ENCODE results near the gene IGSF21. TPM values are rescaled to one million over a fixed set of nuclear protein-coding genes. Genes with fewer than 3 reads are reported as not detected.

The IGSF21 gene
- total RNA-seq, 2 experiments from 2014 or later = not detected

GRCh38 chr1:18336801-18337200 lies 229.2 kb downstream of the IGSF21 start:
- POLR2A ChIA-PET = no interaction called here
- Mint-ChIP-seq H3K27me3 (no peaks in the 10 kb centered on the region), H3K9me3 (no peaks in the 10 kb centered on the region)

DNA sequence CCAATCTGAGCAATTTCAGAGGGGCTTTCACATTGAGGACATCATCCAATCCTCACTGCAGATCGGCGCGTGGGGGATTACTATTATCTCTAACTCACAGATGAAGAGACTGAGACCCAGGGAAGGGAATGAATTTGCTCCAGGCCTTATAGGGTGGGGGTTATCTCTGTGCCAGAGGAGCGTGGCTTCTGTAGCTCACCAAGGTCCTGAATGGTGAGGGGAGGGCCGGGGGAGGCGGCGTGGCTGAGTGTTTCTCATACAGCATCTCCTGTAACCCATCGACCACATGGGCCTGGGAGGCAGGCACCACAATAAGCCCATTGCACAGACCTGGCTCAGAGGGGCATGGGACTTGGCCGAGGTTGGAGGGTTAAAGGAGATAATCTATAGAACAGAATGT lies 230.2 kb downstream of the IGSF21 start:
- Mint-ChIP-seq H3K4me1 (no peaks in the 10 kb centered on the region), H3K9me3 (no peaks in the 10 kb centered on the region), H3K4me3 (no peak overlapping the region), H3K27ac (no peak overlapping the region), H3K36me3 (ENCODE audit: low read depth) (no peaks in the 10 kb centered on the region), H3K27me3 (no peaks in the 10 kb centered on the region)
- ChIA-PET CTCF (no interaction called here), POLR2A (no interaction called here)
- DNase-seq = no peak

More at GRCh38 chr1:18336801-18337200, 229.2 kb downstream of the IGSF21 start:
- no peaks in the 10 kb centered on the region for H3K4me1 Mint-ChIP-seq
- CTCF ChIA-PET = no interaction called here
- no peak for DNase-seq
- H3K27ac Mint-ChIP-seq = no peak overlapping the region
- H3K4me3 Mint-ChIP-seq = no peak overlapping the region
- H3K36me3 Mint-ChIP-seq (ENCODE audit: low read depth) = no peaks in the 10 kb centered on the region

DNA sequence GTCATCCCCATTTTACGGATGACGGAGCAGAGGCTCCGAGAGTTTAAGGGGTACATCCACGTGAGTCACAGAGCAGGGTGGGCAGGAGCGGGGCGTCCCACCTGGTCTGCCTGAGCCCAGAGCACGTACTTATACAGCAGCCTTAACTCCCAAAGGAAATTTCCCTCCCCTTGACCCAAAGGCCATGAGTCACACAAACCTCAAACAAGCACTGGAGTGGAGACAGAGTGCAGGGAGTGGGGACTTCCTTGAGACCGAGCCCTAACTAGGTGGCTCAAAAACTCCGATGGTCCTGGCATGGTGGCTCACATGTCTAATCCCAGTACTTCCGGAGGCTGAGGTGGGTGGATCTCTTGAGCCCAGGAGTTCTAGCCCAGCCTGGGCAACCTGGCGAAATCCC lies 231.6 kb downstream of the IGSF21 start:
- Mint-ChIP-seq H3K4me1 (no peaks in the 10 kb centered on the region), H3K4me3 (no peak overlapping the region), H3K27ac (no peak overlapping the region), H3K36me3 (ENCODE audit: low read depth) (no peaks in the 10 kb centered on the region), H3K9me3 (no peaks in the 10 kb centered on the region), H3K27me3 (no peaks in the 10 kb centered on the region)
- DNase-seq = no peak
- POLR2A ChIA-PET = no interaction called here
- CTCF ChIA-PET = no interaction called here

GRCh38 chr1:18340158-18340764 lies 232.7 kb downstream of the IGSF21 start:
- DNase-seq = no peak
- no peak overlapping the region for H3K27ac Mint-ChIP-seq
- no peaks in the 10 kb centered on the region for H3K4me1 Mint-ChIP-seq
- ChIA-PET CTCF (no interaction called here), POLR2A (no interaction called here)
- H3K36me3 Mint-ChIP-seq (ENCODE audit: low read depth) = no peaks in the 10 kb centered on the region
- no peak overlapping the region for H3K4me3 Mint-ChIP-seq
- no peaks in the 10 kb centered on the region for H3K9me3 Mint-ChIP-seq
- no peaks in the 10 kb centered on the region for H3K27me3 Mint-ChIP-seq

DNA sequence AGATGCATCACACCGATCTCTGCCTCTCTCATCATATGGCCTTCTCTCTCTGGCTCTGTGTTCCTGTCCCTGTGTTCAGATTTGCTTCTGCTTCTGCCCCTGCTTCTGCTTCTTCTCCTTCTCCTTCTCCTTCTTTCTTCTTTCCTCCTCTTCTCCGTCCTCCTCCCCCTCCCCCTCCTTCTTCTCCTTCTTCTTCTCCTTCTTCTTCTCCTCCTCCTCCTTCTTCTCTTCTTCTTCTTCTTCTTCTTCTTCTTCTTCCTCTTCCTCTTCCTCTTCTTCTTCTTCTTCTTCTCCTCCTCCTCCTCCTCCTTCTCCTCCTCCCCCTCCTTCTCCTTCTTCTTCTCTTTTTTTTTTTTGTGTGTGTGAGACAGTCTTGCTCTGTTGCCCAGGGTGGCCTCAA lies 233.2 kb downstream of the IGSF21 start:
- Mint-ChIP-seq H3K9me3 (no peaks in the 10 kb centered on the region), H3K4me1 (no peaks in the 10 kb centered on the region), H3K27ac (no peak overlapping the region), H3K27me3 (no peaks in the 10 kb centered on the region), H3K4me3 (no peak overlapping the region), H3K36me3 (ENCODE audit: low read depth) (no peaks in the 10 kb centered on the region)
- CTCF ChIA-PET = no interaction called here
- DNase-seq = no peak
- POLR2A ChIA-PET = no interaction called here

- H3K27me3 Mint-ChIP-seq = no peaks in the 10 kb centered on the region
- H3K4me3 Mint-ChIP-seq = no peak overlapping the region
- CTCF ChIA-PET = no interaction called here
- DNase-seq = no peak
- H3K27ac Mint-ChIP-seq = no peak overlapping the region
- no peaks in the 10 kb centered on the region for H3K9me3 Mint-ChIP-seq
- POLR2A ChIA-PET = no interaction called here
- H3K4me1 Mint-ChIP-seq = no peaks in the 10 kb centered on the region
- H3K36me3 Mint-ChIP-seq (ENCODE audit: low read depth) = no peaks in the 10 kb centered on the region
Observed at GRCh38 chr1:18341291-18342069, 233.9 kb downstream of the IGSF21 start.

GRCh38 chr1:18342744-18343143 lies 235.1 kb downstream of the IGSF21 start:
- POLR2A ChIA-PET = no interaction called here
- no peaks in the 10 kb centered on the region for H3K27me3 Mint-ChIP-seq
- CTCF ChIA-PET = interaction anchor here (0.6 kb wide), 1 partner anchor 1530 kb away, joined by 3 read pairs; no protein-coding TSS in a partner anchor
- no peak overlapping the region for H3K27ac Mint-ChIP-seq
- H3K4me1 Mint-ChIP-seq = no peaks in the 10 kb centered on the region
- no peaks in the 10 kb centered on the region for H3K9me3 Mint-ChIP-seq
- DNase-seq = no peak
- H3K36me3 Mint-ChIP-seq (ENCODE audit: low read depth) = no peaks in the 10 kb centered on the region
- no peak overlapping the region for H3K4me3 Mint-ChIP-seq

- no peaks in the 10 kb centered on the region for H3K9me3 Mint-ChIP-seq
- H3K27ac Mint-ChIP-seq = no peak overlapping the region
- DNase-seq = no peak
- ChIA-PET POLR2A (no interaction called here), CTCF (interaction anchor here (0.6 kb wide), 1 partner anchor 1529 kb away, joined by 3 read pairs; no protein-coding TSS in a partner anchor)
- H3K27me3 Mint-ChIP-seq = no peaks in the 10 kb centered on the region
- H3K4me3 Mint-ChIP-seq = no peak overlapping the region
- H3K36me3 Mint-ChIP-seq (ENCODE audit: low read depth) = no peaks in the 10 kb centered on the region
- H3K4me1 Mint-ChIP-seq = no peaks in the 10 kb centered on the region
Observed at GRCh38 chr1:18343581-18343980, 236.0 kb downstream of the IGSF21 start.

DNA sequence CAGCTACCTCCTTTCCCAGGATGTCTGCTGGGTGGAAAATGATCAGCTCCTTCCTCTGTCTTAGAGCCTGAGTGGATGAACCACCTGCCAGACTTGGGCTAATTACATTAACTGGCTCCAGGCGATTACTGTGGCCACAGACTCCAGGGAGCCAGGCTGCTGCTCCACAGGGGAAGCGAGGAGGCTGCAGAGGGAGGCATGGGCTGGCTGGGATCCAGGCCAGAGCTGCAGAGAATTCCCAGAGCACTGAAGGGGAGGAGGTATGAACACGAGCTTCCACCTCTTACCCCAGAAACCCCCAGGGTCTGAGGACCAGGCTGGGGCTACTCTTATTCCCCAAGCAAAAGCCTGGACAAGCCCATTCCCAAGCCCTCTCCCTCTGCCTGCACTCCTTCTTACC lies 237.2 kb downstream of the IGSF21 start:
- DNase-seq = no peak
- Mint-ChIP-seq H3K9me3 (no peaks in the 10 kb centered on the region), H3K4me3 (no peak overlapping the region), H3K27ac (no peak overlapping the region), H3K4me1 (no peaks in the 10 kb centered on the region), H3K36me3 (ENCODE audit: low read depth) (no peaks in the 10 kb centered on the region), H3K27me3 (no peaks in the 10 kb centered on the region)
- ChIA-PET CTCF (interaction anchor here (0.6 kb wide), 1 partner anchor 10 kb away, joined by 3 read pairs; no protein-coding TSS in a partner anchor), POLR2A (no interaction called here)

GRCh38 chr1:18347559-18347958 lies 240.0 kb downstream of the IGSF21 start:
- H3K36me3 Mint-ChIP-seq (ENCODE audit: low read depth) = no peaks in the 10 kb centered on the region
- no peak overlapping the region for H3K27ac Mint-ChIP-seq
- ChIA-PET POLR2A (no interaction called here), CTCF (no interaction called here)
- H3K4me1 Mint-ChIP-seq = no peaks in the 10 kb centered on the region
- H3K9me3 Mint-ChIP-seq = no peaks in the 10 kb centered on the region
- H3K4me3 Mint-ChIP-seq = no peak overlapping the region
- no peak for DNase-seq
- peaks cover 3% of the 10 kb centered on the region for H3K27me3 Mint-ChIP-seq

DNA sequence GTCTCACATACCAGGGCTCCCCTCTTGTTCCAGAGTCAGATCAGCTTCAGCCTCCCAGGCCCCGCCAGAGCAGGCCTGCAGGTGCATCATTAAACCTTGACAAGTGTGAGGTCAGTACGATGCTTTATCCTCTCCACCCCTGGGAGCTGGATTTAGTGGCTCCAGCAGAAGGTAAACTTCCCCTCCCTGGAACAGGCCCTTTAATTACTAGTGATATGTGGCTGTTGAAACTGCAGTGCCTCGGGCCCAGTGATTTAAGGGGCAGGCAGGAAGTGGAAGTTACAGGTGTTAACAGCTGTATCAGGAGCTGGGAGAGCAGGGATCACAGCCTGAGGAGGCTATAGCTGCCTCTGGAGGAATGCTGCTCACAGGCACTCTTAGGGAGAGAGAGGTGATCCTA lies 240.8 kb downstream of the IGSF21 start:
- Mint-ChIP-seq H3K27ac (no peak overlapping the region), H3K4me3 (no peak overlapping the region), H3K36me3 (ENCODE audit: low read depth) (no peaks in the 10 kb centered on the region), H3K9me3 (no peaks in the 10 kb centered on the region), H3K27me3 (peaks cover 8% of the 10 kb centered on the region), H3K4me1 (no peaks in the 10 kb centered on the region)
- ChIA-PET CTCF (no interaction called here), POLR2A (no interaction called here)
- no peak for DNase-seq

DNA sequence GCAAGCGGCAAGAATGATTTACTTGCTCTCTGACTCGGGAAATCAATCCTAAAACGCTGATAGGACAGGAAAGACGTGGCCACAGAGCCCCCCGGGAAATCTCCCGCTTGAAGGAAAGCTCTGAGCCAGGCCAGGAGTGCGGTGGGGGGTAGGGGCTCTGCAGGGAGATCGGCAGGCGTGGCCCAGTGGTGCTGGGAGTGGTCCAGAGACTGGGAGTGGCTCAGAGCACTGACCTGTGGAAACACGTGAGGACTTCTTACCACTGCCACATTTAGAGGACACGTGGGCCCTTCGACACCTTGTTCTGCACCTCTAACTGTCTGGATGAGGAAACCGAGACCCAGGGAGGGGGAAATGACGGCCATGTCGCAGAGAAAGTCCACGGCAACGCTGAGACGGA lies 243.1 kb downstream of the IGSF21 start:
- Mint-ChIP-seq H3K4me3 (no peak overlapping the region), H3K36me3 (ENCODE audit: low read depth) (no peaks in the 10 kb centered on the region), H3K4me1 (no peaks in the 10 kb centered on the region), H3K9me3 (no peaks in the 10 kb centered on the region), H3K27me3 (peaks cover 8% of the 10 kb centered on the region), H3K27ac (no peak overlapping the region)
- no peak for DNase-seq
- CTCF ChIA-PET = no interaction called here
- POLR2A ChIA-PET = no interaction called here

- H3K9me3 Mint-ChIP-seq = no peaks in the 10 kb centered on the region
- no peaks in the 10 kb centered on the region for H3K36me3 Mint-ChIP-seq (ENCODE audit: low read depth)
- no peak overlapping the region for H3K27ac Mint-ChIP-seq
- peaks cover 8% of the 10 kb centered on the region for H3K27me3 Mint-ChIP-seq
- no peaks in the 10 kb centered on the region for H3K4me1 Mint-ChIP-seq
- no peak overlapping the region for H3K4me3 Mint-ChIP-seq
- POLR2A ChIA-PET = no interaction called here
- DNase-seq = no peak
- CTCF ChIA-PET = no interaction called here
Observed at GRCh38 chr1:18351735-18352134, 244.1 kb downstream of the IGSF21 start.
